Brain microvascular endothelial cell (primary cell): ENCODE results near the gene AKR1C4.
"Not testable (repeated sequence)": the region's sequence is repeated elsewhere in the genome, so short reads cannot be mapped to it uniquely, and the experiment has no call there.

Source experiments
- DNase-seq: peaks from one replicate; pipeline ENCODE4 v3.0.0-alpha.2; 2020
- H3K27ac ChIP-seq: fragments of 250-450 bp; sonication (Bioruptor Pico); 2 replicates; pipeline ENCODE4 v1.5.1; 2020; ENCODE audit warnings: mild to moderate bottlenecking, moderate library complexity
- H3K27me3 ChIP-seq: fragments of 250-450 bp; sonication (Bioruptor Pico); replicated peaks from 2 replicates; pipeline ENCODE4 v1.5.1; 2020; ENCODE audit warnings: mild to moderate bottlenecking
- H3K36me3 ChIP-seq: fragments of 250-450 bp; sonication (Bioruptor Pico); replicated peaks from 2 replicates; pipeline ENCODE4 v1.5.1; 2020; ENCODE audit warnings: mild to moderate bottlenecking
- H3K4me3 ChIP-seq: 2 replicates; pipeline ENCODE4 v1.5.1; 2011; ENCODE audit warnings: low read depth, mild to moderate bottlenecking, control low read depth, low read length, moderate library complexity
- CTCF ChIP-seq: IDR thresholded peaks from 2 replicates; pipeline ENCODE4 v1.5.1; 2011; ENCODE audit warnings: low read depth, mild to moderate bottlenecking, moderate library complexity, low read length, control low read depth, inconsistent platforms; ENCODE audit errors: missing control alignments
- in situ Hi-C: cut with HindIII; loops from 2 replicates; pipeline ENCODE4 v1.10.0; 2017; ENCODE audit warnings: low sequenced_read_pairs, low pct_ligation_motif_present

Gene AKR1C4

GRCh38 chr10:5211696-5212536 is 15.3 kb downstream of the AKR1C4 start:
- no peak for DNase-seq
- Histone ChIP-seq H3K36me3 (no peaks in the 10 kb centered on the region), H3K27me3 (no peaks in the 10 kb centered on the region), H3K4me3 (no peak overlapping the region), H3K27ac (no peak overlapping the region)
- no peak for TF ChIP-seq CTCF
- in situ Hi-C loops: no loop called here

GRCh38 chr10:5216801-5217200 is 20.2 kb downstream of the AKR1C4 start:
- no peak overlapping the region for H3K4me3 ChIP-seq
- in situ Hi-C loops: no loop called here

GRCh38 chr10:5219262-5219661 is 22.6 kb downstream of the AKR1C4 start:
- Histone ChIP-seq H3K4me3 (no peak overlapping the region), H3K27me3 (no peaks in the 10 kb centered on the region), H3K27ac (no peak overlapping the region), H3K36me3 (no peaks in the 10 kb centered on the region)
- no peak for DNase-seq
- no peak for TF ChIP-seq CTCF
- in situ Hi-C loops: no loop called here

More at GRCh38 chr10:5216801-5217200, 20.2 kb downstream of the AKR1C4 start:
- Histone ChIP-seq H3K36me3 (no peaks in the 10 kb centered on the region), H3K27me3 (no peaks in the 10 kb centered on the region), H3K27ac (no peak overlapping the region)
- no peak for TF ChIP-seq CTCF
- DNase-seq: no peak

- H3K27ac ChIP-seq, H3K4me3 ChIP-seq, H3K27me3 ChIP-seq, in situ Hi-C loops, H3K36me3 ChIP-seq, DNase-seq: not testable (repeated sequence)
Measured at GRCh38 chr10:5222942-5223341, 26.3 kb downstream of the AKR1C4 start.

- no peaks in the 10 kb centered on the region for H3K27me3 ChIP-seq
Measured at GRCh38 chr10:5229019-5229418, 32.4 kb downstream of the AKR1C4 start.

GRCh38 chr10:5233324-5233723 is 36.7 kb downstream of the AKR1C4 start:
- Histone ChIP-seq H3K4me3 (no peak overlapping the region), H3K36me3 (no peaks in the 10 kb centered on the region), H3K27me3 (no peaks in the 10 kb centered on the region), H3K27ac (no peak overlapping the region)
- no peak for TF ChIP-seq CTCF
- no peak for DNase-seq
- in situ Hi-C loops: no loop called here

More at GRCh38 chr10:5229019-5229418, 32.4 kb downstream of the AKR1C4 start:
- no peak for TF ChIP-seq CTCF
- H3K27ac ChIP-seq: no peak overlapping the region
- H3K4me3 ChIP-seq: no peak overlapping the region
- in situ Hi-C loops: no loop called here
- DNase-seq: no peak
- H3K36me3 ChIP-seq: no peaks in the 10 kb centered on the region
